ENCODE measurements around the gene MTA3. TPM values are rescaled to one million over a fixed set of nuclear protein-coding genes. Genes with fewer than 3 reads are reported as not detected.
A peak's percentile ranks its signal among the peaks of the same experiment; 100 is the strongest.

MTA3 gene
- 10 to 100 TPM; 25.6 to 89.1 (median 64.0) TPM for total RNA-seq

DNA sequence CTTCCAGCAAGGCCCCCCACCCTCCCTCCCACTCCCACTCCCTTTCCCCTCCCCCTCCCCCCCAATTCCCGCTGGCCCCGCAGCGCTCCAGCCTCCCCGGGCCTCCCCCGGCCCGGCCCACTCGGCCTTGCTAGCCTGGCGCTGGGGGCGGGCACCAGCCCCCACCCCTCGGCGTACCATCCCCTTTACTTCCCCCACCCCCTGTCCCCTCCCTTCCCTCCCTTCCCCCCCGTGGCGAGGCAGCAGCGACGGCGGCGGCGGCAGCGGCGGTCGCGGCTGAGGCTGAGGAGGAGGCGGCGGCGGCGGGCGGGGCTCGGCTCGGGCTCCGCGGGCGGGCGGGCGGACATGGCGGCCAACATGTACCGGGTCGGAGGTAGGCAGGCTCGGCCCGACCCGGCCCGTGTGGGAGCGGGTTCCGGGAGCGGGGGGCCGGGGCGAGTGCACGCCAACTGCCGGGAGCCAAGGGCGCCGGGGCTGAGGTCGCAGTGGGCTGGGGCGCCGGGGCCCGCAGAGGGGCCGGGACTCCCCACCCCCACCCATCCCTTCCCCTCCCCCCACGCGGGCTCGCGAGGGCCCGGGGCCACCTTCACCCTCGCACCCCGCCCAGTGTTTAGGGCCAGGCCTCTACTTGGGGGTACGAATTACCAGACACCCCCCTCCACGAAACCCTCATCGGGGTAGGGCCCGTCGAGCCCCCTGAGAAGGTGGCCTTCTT lies at the start of gene MTA3:
MTA3 (plus strand) TSS at position 232 of the 715 bp plus-strand sequence; CDS start at position 346, 114 bp downstream.
- Histone ChIP-seq H3K4me1 (no peaks in the 10 kb centered on the region), H3K4me3 (peak within 1 kb of the TSS; percentile 84 to 88), H3K27ac (peak within 1 kb of the TSS; percentile 96 to 97), H3K36me3 (no peaks in the 10 kb centered on the region), H3K27me3 (no peaks in the 10 kb centered on the region), H3K9me3 (no peaks in the 10 kb centered on the region)
- peak; percentile 44 to 65 for DNase-seq
- intact Hi-C loops (cut with DNase I; ENCODE audit: low total_unique reads), result no loop called here
- peak in 1 of 2 donors; percentile 25 for TF ChIP-seq POLR2A (IDR thresholded peaks at IDR 0.05)
- TF ChIP-seq, protein P1, sequence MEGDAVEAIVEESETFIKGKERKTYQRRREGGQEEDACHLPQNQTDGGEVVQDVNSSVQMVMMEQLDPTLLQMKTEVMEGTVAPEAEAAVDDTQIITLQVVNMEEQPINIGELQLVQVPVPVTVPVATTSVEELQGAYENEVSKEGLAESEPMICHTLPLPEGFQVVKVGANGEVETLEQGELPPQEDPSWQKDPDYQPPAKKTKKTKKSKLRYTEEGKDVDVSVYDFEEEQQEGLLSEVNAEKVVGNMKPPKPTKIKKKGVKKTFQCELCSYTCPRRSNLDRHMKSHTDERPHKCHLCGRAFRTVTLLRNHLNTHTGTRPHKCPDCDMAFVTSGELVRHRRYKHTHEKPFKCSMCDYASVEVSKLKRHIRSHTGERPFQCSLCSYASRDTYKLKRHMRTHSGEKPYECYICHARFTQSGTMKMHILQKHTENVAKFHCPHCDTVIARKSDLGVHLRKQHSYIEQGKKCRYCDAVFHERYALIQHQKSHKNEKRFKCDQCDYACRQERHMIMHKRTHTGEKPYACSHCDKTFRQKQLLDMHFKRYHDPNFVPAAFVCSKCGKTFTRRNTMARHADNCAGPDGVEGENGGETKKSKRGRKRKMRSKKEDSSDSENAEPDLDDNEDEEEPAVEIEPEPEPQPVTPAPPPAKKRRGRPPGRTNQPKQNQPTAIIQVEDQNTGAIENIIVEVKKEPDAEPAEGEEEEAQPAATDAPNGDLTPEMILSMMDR (IDR thresholded peaks at IDR 0.05), result no peak

DNA sequence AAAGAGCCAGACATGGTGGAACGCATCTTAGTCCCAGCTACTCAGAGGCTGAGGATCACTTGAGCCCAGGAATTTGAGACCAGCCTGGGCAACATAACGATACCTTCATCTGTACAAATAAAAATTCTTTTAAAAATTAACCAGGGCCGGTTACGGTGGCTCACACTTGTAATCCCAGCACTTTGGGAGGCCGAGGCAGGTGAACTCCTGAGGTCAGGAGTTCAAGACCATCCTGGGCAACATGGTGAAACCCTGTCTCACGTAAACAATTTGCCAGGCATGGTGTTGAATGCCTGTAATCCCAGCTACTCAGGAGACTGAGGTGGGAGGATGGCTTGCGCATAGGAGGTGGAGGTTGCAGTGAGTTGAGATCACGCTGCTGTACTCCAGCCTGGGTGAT lies 48.8 kb upstream of the MTA3 start:
- no peaks in the 10 kb centered on the region for H3K4me1 ChIP-seq
- intact Hi-C loops (cut with DNase I; ENCODE audit: low total_unique reads), result no loop called here
- no peak overlapping the region for H3K27ac ChIP-seq
- TF ChIP-seq, protein P1 (IDR thresholded peaks at IDR 0.05), result no peak
- TF ChIP-seq POLR2A (IDR thresholded peaks at IDR 0.05), result no peak
- no peaks in the 10 kb centered on the region for H3K36me3 ChIP-seq
- H3K9me3 ChIP-seq, result no peaks in the 10 kb centered on the region
- no peak overlapping the region for H3K4me3 ChIP-seq
- no peaks in the 10 kb centered on the region for H3K27me3 ChIP-seq
- DNase-seq, result no peak

- Histone ChIP-seq H3K4me3 (no peak overlapping the region), H3K36me3 (no peaks in the 10 kb centered on the region), H3K9me3 (no peaks in the 10 kb centered on the region), H3K4me1 (no peaks in the 10 kb centered on the region), H3K27me3 (no peaks in the 10 kb centered on the region), H3K27ac (no peak overlapping the region)
- DNase-seq, result no peak
- TF ChIP-seq POLR2A (IDR thresholded peaks at IDR 0.05), result no peak
- TF ChIP-seq, protein P1 (IDR thresholded peaks at IDR 0.05), result no peak
- intact Hi-C loops (cut with DNase I; ENCODE audit: low total_unique reads), result no loop called here
Observed at GRCh38 chr2:42522035-42522434, 46.4 kb upstream of the MTA3 start.

GRCh38 chr2:42523341-42523740 lies 45.1 kb upstream of the MTA3 start:
- no peaks in the 10 kb centered on the region for H3K9me3 ChIP-seq
- H3K27ac ChIP-seq, result no peak overlapping the region
- no peaks in the 10 kb centered on the region for H3K4me1 ChIP-seq
- H3K36me3 ChIP-seq, result no peaks in the 10 kb centered on the region
- intact Hi-C loops (cut with DNase I; ENCODE audit: low total_unique reads), result no loop called here
- H3K27me3 ChIP-seq, result no peaks in the 10 kb centered on the region
- DNase-seq, result no peak
- H3K4me3 ChIP-seq, result no peak overlapping the region
- TF ChIP-seq, protein P1 (IDR thresholded peaks at IDR 0.05), result no peak
- TF ChIP-seq POLR2A (IDR thresholded peaks at IDR 0.05), result no peak

DNA sequence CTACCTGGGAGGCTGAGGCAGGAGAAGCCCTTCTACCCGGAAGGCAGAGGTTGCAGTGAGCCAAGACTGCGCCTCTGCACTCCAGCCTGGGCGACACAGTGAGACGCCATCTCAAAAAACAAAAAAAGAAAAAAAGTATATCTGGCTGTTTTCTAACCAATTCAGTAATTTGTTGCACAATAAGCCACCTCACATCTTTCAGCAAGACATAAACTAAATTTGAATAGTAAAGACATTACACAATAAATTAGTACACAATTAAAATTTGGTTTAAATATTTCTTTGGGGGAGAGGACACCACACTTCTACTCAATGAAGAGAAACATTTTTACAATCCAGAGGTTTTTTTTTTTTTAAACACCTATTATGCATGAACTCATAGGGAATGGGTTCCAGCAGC lies 36.0 kb upstream of the MTA3 start:
- Histone ChIP-seq H3K27me3 (no peaks in the 10 kb centered on the region), H3K9me3 (no peaks in the 10 kb centered on the region), H3K4me1 (no peaks in the 10 kb centered on the region), H3K4me3 (no peak overlapping the region), H3K36me3 (no peaks in the 10 kb centered on the region), H3K27ac (no peak overlapping the region)
- TF ChIP-seq, protein P1 (IDR thresholded peaks at IDR 0.05), result no peak
- no peak for TF ChIP-seq POLR2A (IDR thresholded peaks at IDR 0.05)
- DNase-seq, result no peak
- intact Hi-C loops (cut with DNase I; ENCODE audit: low total_unique reads), result no loop called here
